Stimulated activated CD8-positive, alpha-beta memory T cell treated with anti-CD3 and anti-CD28 coated beads, Interleukin-4, amount 100 ng/mL, for 24 hours (primary cell): ENCODE measurements around the gene GATAD1.
"Not testable (repeated sequence)": the region's sequence is repeated elsewhere in the genome, so short reads cannot be mapped to it uniquely, and the experiment has no call there.

Source experiments
- DNase-seq: peaks from one replicate; pipeline ENCODE4 v3.0.0-alpha.2; 2020; ENCODE audit warnings: low read depth

Gene GATAD1, protein sequence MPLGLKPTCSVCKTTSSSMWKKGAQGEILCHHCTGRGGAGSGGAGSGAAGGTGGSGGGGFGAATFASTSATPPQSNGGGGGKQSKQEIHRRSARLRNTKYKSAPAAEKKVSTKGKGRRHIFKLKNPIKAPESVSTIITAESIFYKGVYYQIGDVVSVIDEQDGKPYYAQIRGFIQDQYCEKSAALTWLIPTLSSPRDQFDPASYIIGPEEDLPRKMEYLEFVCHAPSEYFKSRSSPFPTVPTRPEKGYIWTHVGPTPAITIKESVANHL

DNA sequence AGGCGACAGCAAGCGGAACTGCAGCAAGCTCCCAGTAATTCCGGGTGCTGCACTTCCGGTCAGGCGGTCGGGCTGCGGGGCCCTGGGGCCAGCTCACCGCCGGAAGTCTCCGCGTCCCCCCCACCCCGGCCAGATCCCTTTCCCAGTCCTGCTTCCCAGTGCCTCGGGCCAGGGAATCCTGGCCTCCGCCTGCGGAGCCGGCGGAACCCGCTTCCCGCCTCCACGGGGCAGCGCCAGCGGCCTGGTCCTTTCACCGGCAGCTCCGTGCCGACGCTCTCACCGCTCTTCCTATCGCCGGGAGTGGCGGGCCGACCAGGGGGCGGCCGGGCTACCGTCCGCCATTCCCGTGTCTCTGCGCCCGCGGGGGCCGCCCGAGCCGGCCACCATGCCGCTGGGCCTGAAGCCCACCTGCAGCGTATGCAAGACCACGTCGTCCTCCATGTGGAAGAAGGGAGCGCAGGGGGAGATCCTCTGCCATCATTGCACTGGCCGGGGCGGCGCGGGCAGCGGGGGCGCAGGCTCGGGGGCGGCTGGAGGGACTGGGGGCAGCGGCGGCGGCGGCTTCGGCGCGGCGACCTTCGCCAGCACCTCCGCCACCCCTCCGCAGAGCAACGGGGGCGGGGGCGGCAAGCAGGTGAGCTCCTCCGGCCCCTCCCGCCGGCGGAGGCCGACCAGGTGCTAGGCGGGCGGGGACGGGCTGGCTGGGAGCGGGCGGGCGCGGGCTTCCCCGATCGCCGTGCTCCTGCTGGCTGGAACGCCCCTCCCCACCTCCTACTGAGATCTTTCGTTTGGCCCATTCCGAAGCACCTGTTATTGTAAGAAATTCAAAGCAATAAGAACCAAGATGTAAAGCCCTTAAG is at the start of gene GATAD1:
Gene GATAD1, plus strand, starts transcription at position 138 of the 860 bp plus-strand sequence. Its CDS starts 248 bp downstream, at position 386.
- DNase-seq: peak; percentile 67

DNA sequence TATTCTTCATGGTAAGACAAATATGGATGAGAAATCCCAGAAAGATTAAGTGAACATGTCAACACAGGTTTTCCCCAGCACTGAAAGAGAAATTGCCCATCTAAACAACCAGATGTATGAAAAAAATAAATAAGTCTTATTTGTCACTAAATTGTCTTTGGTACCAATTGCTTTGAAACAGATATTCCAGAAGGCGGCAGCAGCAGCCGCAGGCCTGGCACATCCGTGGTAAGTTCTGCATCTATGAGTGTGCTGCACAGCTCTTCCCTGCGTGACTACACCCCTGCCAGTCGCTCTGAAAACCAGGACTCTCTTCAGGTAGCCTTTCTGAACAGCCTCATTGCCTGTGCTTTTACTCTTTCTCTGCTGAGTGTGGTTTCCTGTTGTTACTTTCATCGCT is 49.7 kb upstream of the GATAD1 start:
- DNase-seq: no peak

DNA sequence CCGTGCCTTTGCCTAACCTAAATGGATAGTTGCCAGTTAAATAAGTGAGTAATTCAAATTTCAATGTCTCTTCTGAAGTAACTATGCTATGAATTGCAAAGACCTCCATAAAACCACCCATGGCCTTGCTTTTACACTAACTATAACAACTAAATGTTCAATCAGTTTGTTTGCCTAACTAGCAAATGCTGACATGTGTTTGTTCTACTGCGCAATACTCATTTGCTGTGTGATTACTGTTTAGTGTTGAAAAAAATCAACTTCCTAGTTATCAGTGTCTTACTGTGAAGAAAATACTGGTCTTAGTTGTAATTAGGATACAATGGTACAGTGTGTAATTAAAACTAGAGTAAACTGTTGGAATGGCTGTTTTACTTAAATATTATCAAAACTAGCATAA is 47.3 kb upstream of the GATAD1 start:
- DNase-seq: no peak

DNA sequence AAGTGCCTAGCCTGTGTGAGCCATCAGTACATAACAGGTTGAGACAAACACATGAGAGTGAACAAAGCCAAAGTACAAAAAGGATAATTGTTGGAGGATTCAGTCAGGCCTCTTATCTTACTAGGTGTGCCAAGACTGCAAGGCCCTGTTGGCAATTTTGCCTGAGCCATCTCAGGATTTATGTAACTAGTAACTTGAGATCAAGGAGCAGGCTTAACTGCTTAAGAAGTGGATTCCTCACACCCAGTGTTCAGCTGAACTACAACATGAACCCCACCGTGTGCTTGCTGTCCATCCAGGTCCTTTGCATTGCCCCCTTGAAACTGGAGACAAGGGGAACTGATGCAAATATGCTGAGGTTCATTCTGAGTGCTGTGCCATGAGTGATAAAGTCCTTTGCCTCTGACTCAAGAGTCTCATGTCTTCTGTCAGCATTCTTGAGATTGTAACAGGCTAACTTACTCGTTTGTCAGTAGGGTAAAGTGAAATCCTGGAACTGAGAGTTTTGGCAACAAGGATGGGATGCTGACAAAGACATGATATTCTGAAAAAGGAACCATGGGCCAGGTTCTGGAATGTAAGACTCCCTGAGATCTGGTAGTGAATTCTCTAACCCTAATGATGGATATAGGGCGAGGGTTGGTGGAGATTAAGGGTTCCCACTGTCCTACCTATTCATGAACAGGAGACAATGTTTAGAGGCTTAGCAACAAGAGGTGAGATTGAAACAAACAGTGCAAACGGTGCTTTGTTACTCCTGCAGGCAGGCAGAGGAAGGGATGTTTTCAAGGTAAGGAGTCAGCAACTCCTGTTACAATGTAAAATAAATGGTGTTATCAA is 44.1 kb upstream of the GATAD1 start:
- no peak for DNase-seq

DNA sequence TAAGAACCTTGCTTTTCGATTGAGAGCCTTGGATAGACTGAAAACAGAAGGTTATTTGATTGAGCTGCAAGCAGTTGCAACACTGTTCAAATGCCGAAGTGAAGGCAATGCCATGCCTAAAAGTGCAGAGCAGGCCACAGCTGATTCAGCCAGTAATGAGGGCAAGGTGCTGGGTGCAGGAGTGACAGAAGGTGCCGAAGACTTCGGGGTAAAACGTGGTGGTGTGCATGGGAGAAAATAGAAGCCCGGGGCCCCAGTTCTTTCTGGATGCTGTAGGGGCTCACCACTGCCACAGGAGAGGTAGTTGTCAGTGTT is 43.6 kb upstream of the GATAD1 start:
- DNase-seq: no peak

DNA sequence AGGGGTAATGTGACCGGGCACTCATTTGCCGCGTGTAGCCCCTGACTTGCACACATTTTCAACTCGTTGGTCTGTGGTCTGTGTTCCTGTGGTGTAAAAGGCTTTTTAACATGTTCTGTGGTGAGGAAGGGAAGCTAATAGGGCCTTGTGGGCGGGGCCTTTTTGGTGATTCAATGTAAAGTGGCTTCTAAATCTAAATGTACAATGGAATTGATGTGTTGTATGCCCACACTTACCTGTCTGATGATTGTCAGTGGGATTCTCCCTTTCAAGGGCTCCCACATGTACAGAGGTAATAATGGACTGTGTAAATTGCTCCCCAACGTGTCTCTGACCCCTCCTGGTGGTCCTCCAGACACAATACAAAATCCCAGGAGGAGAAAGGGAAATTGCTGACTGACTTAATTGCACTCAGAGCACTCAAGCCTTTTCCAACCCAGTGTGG is 43.1 kb upstream of the GATAD1 start:
- DNase-seq: peak; percentile 34

DNA sequence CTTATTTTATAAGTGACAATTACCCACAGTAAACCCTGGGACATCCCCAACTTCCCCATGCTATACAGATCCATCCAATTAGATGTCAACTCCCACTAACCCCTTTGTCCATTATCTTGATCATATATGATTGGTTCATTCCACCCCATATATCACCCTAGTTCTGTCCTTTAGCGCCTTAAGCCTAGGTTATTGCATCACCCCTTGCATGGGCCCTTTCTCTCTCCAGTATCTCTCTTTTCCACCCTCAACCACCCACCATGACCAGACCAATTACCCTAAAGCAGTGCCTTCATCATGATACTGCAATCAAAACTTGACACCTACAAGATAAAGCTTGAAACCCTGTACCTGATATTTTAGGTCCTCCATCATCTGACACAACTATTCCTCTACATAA is 37.9 kb upstream of the GATAD1 start:
- no peak for DNase-seq

DNA sequence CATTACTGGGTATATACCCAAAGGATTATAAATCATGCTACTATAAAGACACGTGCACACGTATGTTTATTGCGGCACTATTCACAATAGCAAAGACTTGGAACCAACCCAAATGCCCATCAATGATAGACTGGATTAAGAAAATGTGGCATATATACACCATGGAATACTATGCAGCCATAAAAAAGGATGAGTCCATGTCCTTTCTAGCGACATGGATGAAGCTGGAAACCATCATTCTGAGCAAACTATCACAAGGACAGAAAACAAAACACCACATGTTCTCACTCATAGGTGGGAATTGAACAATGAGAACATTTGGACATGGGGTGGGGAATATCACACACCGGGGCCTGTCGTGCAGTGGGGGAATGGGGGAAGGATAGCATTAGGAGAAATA is 37.1 kb upstream of the GATAD1 start:
- not testable (repeated sequence) for DNase-seq

DNA sequence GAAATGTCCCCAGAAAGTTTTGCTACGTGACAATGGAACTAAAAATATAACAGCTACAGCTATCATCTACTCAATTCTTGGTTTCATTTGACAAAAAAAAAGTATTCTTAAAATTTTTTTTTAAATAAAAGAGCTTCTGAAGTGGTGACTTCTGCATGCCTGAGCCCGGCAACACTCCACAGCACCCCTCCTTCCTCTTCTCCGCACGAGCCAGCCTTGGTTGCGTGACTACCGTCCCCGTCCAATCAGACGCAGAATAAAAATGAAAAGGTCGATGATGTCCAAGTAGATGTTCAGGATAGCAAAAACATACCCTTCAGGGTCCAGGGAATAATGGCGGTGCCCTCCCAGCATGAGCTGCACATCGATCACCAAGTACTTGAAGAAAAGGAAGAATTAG is 34.5 kb upstream of the GATAD1 start:
- DNase-seq: no peak

DNA sequence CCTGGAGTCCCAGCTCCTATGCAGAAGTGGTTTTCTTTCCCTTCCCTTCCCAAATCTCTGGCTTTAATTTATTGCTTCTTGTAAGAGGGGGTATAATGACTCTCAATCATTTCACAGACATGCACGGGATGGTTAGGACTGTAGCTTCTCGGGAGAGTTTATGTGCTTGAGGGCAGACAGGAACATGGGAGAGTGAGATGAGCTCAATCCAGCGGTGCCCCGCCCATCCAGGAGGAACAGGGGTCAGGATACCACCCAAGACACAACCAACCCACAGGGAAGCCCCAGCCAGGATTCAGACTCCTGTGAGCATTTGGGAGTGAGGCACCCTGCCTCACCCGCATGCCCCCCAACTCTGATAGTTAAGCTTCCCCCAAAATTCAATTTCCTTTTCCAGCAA is 33.7 kb upstream of the GATAD1 start:
- no peak for DNase-seq

DNA sequence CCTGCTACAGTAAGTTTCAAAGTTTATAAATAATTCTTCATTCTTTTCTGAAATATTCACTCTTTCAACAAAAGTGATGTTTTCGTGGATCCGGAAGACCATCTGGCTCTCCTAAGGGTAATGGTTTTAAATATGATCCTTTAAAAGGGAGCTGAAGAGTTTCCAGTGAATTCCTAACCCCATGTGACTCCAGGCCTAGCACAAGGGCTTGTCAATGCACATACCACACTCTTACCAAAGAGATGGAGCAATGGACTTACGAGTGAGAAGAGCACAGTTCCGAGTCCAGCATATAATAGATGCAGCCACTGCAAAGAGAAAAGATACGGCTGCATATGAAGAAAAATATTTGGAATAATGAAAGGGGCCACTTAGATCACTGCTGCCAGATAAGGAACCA is 32.1 kb upstream of the GATAD1 start:
- DNase-seq: no peak

DNA sequence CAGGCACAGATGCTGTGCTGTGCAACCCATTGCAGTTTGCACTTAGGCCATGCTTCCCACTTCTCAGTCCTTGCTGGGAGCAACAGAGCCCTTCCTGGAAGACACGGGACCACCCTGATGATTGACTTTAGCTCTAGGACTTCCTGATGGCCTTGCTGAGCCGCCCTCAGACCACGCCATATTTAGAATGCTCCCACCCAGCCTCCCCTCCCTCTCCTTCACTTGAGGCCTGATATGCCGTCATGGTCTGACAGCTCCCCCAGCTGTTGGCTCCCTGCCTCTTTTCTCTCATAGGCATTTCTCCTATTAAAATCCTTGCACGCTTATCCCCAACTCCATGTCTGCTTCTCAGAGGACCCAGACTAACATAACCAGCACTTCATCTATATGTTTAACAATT is 29.4 kb upstream of the GATAD1 start:
- no peak for DNase-seq

DNA sequence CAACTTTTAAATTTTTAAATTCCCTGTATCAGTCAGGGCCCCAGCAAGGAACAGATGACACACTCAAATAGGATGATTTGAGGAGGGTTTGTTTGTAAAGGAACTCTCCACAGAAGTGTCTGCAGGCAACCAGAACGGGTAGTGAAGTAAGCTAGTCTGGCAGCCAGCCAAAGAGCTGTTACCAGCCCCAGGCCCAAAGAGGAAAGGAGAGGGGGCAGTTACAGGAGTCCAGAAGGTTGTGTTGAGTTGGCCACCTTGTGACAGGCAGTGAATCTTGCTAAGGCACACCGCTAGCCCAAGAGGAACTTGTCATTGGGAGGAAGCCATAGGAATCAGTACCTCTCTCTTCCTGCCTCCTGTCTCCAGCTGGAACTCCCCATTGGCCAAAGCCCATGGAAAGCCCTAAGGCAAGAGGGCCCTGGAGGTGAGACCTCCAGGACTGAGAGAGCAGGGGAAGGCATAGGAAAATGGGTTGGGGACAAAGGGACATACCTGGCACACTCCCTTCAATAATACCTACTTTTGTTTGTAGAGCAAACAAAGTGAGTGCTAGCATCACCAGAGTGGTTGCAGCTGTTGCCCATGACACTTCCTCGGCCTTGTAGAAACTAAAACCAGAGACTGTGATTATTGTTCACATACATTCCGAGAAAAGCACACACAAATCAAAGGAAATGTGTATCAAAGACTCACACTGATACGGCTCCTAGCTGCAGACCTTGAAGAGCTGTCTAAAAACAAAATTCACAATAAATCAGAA is 25.4 kb upstream of the GATAD1 start:
- DNase-seq: no peak

DNA sequence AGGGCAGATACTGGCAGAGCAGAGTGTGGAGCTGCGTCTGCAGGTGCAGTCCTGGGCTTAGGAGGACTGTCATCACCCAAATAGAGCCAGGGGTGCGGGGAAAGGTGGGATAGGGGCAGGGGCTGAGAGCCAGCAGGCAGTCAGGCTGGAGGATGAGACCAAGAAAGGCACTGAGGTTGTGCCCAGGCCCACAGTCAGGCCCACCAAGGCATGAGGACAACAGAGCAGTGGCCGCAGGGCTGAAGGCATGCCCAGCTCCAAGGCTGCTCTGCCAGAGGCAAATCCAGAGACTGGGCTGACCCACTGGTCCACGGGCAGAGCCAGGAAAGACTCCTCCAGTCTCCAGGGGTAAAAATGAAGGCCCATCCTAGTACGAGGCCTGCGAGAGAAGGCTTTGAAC is 24.4 kb upstream of the GATAD1 start:
- no peak for DNase-seq

DNA sequence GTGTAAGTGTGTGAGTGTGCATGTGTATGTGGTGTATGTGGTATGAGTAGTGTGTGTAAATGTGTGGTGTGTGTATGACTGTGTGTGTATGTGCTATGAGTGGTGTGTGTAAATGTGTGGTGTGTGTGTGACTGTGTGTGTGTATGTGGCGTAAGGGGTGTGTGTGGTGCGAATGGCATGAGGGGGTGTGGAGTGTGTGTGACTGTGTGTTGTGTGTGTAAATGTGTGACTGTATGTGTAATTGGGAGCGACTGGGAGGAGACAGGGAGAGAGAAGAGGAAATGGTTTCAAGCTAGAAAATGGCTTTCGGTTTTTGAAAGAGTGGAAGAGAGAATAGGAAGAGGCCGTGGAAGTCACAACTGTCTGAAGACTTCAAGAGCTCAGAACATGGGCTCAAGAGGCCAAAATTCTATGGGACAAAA is 23.6 kb upstream of the GATAD1 start:
- no peak for DNase-seq

DNA sequence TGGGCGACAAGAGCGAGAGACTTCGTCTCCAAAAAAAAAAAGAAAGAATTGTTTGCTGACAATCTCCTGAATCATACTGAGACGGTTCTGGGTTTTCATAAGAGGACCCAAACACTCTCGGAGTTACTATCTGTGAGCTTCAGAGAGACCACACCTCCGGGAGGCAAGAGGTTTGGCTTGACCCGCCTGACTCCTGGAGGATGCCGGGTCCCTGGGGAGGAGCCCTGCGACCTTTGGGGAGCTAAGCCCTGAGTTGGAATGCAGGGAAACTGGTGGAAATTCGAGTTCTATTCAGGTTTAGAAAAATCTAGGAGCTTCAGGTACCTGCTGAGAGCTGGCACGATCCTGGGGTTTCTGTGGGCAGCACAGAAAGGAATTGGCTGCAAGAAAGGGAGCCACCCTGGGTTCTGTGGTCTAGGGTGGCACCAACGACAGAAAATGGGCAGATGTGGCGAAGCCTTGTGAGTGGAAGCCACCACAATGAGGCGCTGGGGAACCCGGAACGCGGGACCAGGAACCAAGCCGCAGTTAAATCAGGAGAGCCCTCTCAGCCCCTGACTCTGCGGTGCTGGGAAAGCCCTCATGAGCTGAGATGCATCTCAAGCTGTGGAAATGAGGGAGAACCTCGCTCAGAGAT is 21.9 kb upstream of the GATAD1 start:
- no peak for DNase-seq

DNA sequence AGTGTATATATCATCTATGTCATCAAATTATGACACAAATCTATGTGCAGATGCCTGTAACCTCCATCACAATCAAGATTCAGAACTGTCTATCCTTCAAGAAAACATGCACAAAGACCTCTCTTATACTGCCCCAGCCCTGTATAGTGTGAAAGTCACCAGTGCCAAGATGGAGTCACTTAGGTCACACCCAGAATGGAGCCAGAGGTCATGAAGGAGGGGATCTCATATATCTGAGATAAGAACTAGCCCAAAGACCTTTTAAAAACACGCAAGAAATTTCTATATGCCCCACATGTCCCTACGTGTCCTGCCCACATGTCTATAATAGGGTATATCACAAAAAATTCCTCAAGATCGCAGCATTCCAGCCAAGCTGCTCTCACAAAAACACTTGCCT is 20.1 kb upstream of the GATAD1 start:
- DNase-seq: no peak

DNA sequence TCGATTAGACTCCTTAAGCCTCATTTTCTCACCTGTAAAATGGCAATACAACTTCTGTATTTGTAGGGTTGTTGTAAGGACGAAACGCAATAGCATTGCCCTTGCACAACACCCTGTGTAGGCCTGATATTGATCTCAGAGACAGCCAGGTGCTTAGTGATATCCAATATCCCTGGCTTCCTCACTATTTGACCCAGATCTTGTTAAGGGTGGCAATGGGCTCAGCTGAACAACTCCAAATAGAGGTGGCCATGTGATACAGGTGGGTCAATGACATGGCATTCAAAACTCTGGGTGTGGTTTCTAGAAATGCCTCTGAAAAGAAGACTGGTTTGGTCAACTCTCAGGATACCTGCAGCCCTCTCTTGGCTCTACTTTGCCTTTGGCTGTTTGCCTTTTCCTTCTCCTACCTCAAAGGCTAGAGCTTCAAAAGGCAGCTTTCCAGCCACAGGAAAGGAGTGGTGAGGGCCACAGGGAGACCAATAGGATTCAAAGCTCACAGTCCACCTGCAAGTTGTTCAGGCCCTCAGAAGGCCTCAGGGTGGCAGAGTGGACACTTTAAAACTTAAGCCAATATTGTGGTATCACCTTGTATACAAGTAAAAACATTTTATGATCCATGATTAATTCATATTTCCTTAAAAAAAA is 14.9 kb upstream of the GATAD1 start:
- DNase-seq: no peak

DNA sequence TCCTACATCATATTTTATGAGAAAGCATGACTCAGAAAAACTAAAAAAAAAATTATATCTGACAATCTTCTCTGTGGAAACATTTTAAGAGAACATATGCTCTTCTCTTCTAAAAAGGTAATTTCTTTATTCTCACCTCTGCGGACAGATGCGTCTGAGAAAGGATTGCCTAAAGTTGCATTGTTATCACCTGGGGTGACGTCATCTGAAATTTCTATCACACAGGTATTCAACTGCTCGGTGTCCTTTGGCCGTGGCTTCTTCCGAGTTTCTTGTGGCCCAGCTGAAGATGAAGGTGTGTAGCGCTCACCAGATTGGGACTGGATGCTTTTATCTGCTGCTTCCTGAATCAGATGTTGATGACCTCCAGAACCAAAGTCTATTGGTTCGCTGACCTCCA is 14.3 kb upstream of the GATAD1 start:
- DNase-seq: no peak

DNA sequence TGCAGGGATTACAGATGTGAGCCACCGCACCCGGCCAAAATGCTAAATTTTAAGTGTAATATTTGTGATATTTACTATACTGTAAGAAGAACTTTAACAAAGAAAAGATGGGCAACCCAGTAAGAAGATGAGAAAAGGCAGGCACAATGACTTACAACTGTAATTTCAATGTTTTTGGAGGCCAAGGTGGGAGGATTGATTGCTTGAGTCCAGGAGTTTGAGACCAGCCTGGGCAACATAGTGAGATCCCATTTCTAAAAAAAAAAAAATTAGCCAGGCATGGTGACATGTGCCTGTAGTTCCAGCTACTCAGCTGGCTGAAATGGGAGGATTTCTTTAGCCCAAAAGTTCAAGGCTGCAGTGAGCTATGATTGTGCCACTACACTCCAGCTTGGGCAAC is 11.7 kb upstream of the GATAD1 start:
- DNase-seq: no peak
